ENCODE results near the gene TRPM2. TPM values are rescaled to one million over a fixed set of nuclear protein-coding genes. Genes with fewer than 3 reads are reported as not detected.

Gene TRPM2
- total RNA-seq, 4 donors from 2014 or later = 0.29 to 3.1 (median 1.8) TPM

DNA sequence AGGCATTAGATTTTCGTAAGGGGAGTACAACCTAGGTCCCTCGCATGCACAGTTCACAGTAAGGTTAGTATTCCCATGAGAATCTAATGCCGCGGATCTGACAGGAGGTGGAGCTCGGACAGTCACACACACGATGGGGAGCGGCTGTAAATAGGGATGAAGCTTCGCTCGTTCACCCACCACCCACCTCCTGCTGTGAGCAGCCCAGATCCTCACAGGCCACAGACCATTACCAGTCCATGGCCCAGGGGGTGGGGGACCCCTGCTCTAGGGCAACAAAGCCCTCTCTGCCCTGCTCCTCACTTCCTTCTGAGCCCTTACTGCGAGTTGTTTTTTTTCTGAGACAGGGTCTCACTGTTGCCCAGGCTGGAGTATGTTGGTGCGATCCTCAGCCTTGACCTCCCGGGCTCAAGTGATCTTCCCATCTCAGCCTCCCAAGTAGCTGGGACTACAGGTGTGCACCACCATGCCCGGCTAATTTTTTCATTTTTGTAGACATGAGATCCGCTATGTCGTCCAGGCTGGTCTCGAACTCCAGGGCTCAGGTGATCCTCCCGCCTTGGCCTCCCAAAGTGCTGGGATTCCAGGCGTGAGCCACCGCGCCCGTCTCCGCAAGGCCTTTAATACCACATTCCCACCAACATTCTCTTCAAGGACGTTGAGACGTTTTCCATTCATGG, 21.3 kb downstream of the TRPM2 start:
- intact Hi-C loops (cut with DNase I; ENCODE audit: low total_unique reads) = no loop called here
- Histone ChIP-seq H3K4me3 (no peak overlapping the region), H3K27ac (no peak overlapping the region), H3K4me1 (no peaks in the 10 kb centered on the region), H3K27me3 (peaks cover 0 to 7% of the 10 kb centered on the region in 2 donors), H3K36me3 (no peaks in the 10 kb centered on the region), H3K9me3 (no peaks in the 10 kb centered on the region)
- TF ChIP-seq POLR2A (IDR thresholded peaks at IDR 0.05) = no peak
- TF ChIP-seq, protein P1, sequence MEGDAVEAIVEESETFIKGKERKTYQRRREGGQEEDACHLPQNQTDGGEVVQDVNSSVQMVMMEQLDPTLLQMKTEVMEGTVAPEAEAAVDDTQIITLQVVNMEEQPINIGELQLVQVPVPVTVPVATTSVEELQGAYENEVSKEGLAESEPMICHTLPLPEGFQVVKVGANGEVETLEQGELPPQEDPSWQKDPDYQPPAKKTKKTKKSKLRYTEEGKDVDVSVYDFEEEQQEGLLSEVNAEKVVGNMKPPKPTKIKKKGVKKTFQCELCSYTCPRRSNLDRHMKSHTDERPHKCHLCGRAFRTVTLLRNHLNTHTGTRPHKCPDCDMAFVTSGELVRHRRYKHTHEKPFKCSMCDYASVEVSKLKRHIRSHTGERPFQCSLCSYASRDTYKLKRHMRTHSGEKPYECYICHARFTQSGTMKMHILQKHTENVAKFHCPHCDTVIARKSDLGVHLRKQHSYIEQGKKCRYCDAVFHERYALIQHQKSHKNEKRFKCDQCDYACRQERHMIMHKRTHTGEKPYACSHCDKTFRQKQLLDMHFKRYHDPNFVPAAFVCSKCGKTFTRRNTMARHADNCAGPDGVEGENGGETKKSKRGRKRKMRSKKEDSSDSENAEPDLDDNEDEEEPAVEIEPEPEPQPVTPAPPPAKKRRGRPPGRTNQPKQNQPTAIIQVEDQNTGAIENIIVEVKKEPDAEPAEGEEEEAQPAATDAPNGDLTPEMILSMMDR (IDR thresholded peaks at IDR 0.05) = no peak
- no peak for DNase-seq

DNA sequence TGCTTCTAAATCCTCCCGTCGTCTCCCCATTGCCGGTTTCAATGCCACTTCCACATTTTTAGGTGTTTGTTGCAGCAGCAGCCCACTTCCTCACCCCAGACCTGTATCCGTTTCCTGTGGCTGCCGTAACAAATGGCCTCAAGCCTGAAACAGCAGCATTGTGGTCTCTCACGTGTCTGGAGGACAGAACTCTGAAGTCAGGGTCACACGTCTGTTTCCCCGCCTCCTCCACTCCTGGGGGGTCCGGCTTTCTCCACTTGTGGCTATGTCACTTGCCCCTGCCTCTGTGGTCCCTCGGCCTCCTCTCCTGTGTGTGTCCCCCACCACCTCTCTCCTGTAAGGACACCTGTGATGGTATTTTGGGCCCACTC, 21.8 kb downstream of the TRPM2 start:
- intact Hi-C loops (cut with DNase I; ENCODE audit: low total_unique reads) = no loop called here

DNA sequence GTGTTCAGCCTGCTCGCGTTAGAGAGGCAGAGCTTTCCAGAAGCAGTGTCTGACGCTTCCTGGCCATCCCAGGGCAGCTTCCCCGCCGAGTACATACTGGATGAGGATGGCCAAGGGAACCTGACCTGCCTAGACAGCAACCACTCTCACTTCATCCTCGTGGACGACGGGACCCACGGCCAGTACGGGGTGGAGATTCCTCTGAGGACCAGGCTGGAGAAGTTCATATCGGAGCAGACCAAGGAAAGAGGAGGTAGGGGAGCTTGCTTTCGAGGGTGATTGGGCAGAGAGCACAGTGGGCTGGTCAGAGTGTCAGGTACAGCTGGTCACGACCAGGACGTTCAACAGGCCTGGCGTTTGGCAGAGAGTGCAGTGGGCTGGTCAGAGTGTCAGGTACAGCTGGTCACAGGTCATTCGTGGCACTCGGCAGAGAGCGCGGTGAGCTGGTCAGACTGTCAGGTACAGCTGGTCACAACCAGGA, 22.4 kb downstream of the TRPM2 start:
- H3K4me1 ChIP-seq = no peaks in the 10 kb centered on the region
- no peak overlapping the region for H3K4me3 ChIP-seq
- H3K27me3 ChIP-seq = no peaks in the 10 kb centered on the region
- H3K9me3 ChIP-seq = no peaks in the 10 kb centered on the region
- H3K27ac ChIP-seq = no peak overlapping the region
- intact Hi-C loops (cut with DNase I; ENCODE audit: low total_unique reads) = no loop called here
- no peaks in the 10 kb centered on the region for H3K36me3 ChIP-seq
- TF ChIP-seq, protein P1 (IDR thresholded peaks at IDR 0.05) = no peak
- TF ChIP-seq POLR2A (IDR thresholded peaks at IDR 0.05) = no peak
- DNase-seq = no peak

More for the DNA sequence above, 21.8 kb downstream of the TRPM2 start:
- DNase-seq = no peak
- Histone ChIP-seq H3K36me3 (no peaks in the 10 kb centered on the region), H3K4me3 (no peak overlapping the region), H3K4me1 (no peaks in the 10 kb centered on the region), H3K27ac (no peak overlapping the region), H3K27me3 (peaks cover 0 to 4% of the 10 kb centered on the region in 2 donors), H3K9me3 (no peaks in the 10 kb centered on the region)
- no peak for TF ChIP-seq POLR2A (IDR thresholded peaks at IDR 0.05)
- TF ChIP-seq, protein P1 (IDR thresholded peaks at IDR 0.05) = no peak

DNA sequence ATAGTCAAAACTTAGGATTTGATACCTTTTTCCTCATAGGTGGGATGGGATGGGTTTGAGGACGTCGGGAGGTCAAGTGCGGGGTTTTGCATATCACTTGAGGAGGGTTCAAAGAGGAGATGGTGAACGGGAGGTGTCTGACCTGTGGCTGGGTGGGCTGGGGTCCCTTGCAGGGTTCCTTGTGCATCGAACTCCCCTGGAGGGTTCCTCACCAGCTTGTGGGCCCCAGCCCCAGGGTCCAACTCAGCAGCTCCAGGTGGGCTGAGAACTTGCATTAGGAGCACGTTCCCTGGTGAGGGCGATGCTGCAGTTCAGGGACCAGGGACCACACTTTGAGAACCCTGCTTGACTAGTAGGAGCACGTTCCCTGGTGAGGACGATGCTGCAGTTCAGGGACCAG, 23.2 kb downstream of the TRPM2 start:
- no peak overlapping the region for H3K27ac ChIP-seq
- H3K9me3 ChIP-seq = no peaks in the 10 kb centered on the region
- no peaks in the 10 kb centered on the region for H3K27me3 ChIP-seq
- intact Hi-C loops (cut with DNase I; ENCODE audit: low total_unique reads) = no loop called here
- H3K36me3 ChIP-seq = no peaks in the 10 kb centered on the region
- no peak overlapping the region for H3K4me3 ChIP-seq
- no peaks in the 10 kb centered on the region for H3K4me1 ChIP-seq
- DNase-seq = no peak
- TF ChIP-seq, protein P1 (IDR thresholded peaks at IDR 0.05) = no peak
- TF ChIP-seq POLR2A (IDR thresholded peaks at IDR 0.05) = no peak

DNA sequence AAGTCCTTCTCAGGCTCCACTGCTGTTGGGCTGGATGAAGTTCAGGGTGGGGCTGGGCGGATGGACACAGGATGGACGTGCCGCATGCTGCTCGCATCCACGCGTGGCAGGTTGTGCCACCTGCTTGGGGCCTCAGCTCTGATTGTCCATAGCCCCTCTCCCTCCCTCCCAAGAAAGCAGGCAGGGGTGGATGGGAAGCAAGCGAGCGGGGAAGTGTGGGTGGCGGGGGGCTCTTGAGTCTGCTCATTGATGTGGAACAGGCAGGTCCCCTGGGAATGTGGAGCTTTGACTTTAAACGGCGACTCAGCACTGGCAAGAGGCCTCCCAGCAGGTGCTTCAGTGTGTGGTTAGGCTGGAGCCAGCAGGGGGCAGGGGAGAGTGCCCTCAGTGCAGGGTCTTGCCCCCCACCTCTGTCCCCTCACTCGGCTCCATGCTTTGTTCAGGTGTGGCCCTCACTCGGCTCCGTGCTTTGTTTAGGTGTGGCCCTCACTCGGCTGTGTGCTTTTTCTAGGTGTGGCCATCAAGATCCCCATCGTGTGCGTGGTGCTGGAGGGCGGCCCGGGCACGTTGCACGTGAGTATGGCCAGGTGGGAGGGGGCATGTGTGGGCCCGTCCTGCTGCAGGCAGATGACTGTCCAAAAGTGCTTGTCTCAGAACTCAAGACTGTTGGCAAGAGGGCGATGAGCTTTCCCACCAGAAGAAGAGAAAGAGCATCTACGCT, 23.9 kb downstream of the TRPM2 start:
- Histone ChIP-seq H3K36me3 (no peaks in the 10 kb centered on the region), H3K4me3 (no peak overlapping the region), H3K4me1 (no peaks in the 10 kb centered on the region), H3K27ac (no peak overlapping the region), H3K27me3 (no peaks in the 10 kb centered on the region), H3K9me3 (no peaks in the 10 kb centered on the region)
- DNase-seq = no peak
- intact Hi-C loops (cut with DNase I; ENCODE audit: low total_unique reads) = no loop called here
- TF ChIP-seq POLR2A (IDR thresholded peaks at IDR 0.05) = no peak
- TF ChIP-seq, protein P1 (IDR thresholded peaks at IDR 0.05) = no peak
